IMR-90 (cell line): ENCODE data around the gene FABP6. TPM values are rescaled to one million over a fixed set of nuclear protein-coding genes. Genes with fewer than 3 reads are reported as not detected.

ENCODE experiments used
- ATAC-seq: fragments of 200-7000 bp; cut with Tn5 transposase; 2 replicates; pipeline ENCODE4 v1.9.1; 2020; ENCODE audit warnings: low read depth, mild to moderate bottlenecking, moderate library complexity
- BruUV-seq: library from RNA; stranded (reverse); fragments of 400-500 nt; replicated peaks from 2 replicates; lab custom pipeline; 2021; lab: Mats Ljungman, UMichigan
- CTCF ChIA-PET: fragments of 300-600 bp; formaldehyde crosslinking; extraction: SDS; loops from one replicate; lab custom pipeline; 2021; ENCODE audit warnings: antibody characterized with exemption; lab: Yijun Ruan, JAX
- POLR2A ChIA-PET: fragments of 300-600 bp; sonication (Branson Sonifier 250); formaldehyde crosslinking; loops from one replicate; lab custom pipeline; 2022; ENCODE audit warnings: antibody characterized with exemption; ENCODE audit not compliant: unreplicated experiment; lab: Charles Lee
- DNase-seq: peaks from one replicate; pipeline ENCODE4 v3.0.0; 2013
- H2AFZ ChIP-seq: replicated peaks from 2 replicates; pipeline ENCODE3; 2013; ENCODE audit warnings: low read length, mild to moderate bottlenecking; ENCODE audit not compliant: poor library complexity
- H2AK5ac ChIP-seq: 2 replicates; pipeline ENCODE4 v1.6.1; 2013; ENCODE audit warnings: low read depth, low read length, inconsistent platforms
- H2AK9ac ChIP-seq: replicated peaks from 2 replicates; pipeline ENCODE3; 2013; ENCODE audit warnings: mild to moderate bottlenecking, low read depth, low read length, moderate library complexity; ENCODE audit not compliant: poor library complexity
- H2BK120ac ChIP-seq: 2 replicates; pipeline ENCODE4 v1.6.1; 2013; ENCODE audit warnings: low read depth, low read length, inconsistent platforms
- H2BK15ac ChIP-seq: 3 replicates; pipeline ENCODE4 v1.6.1; 2013; ENCODE audit warnings: low read depth, low read length, inconsistent platforms
- H2BK20ac ChIP-seq: 2 replicates; pipeline ENCODE4 v1.6.1; 2013; ENCODE audit warnings: low read depth, mild to moderate bottlenecking, inconsistent platforms, low read length, moderate library complexity
- H2BK5ac ChIP-seq: 2 replicates; pipeline ENCODE4 v1.6.1; 2013; ENCODE audit warnings: mild to moderate bottlenecking, low read depth, low read length, inconsistent platforms; ENCODE audit not compliant: poor library complexity, severe bottlenecking
- H3K14ac ChIP-seq: replicated peaks from 2 replicates; pipeline ENCODE4 v1.6.1; 2013; ENCODE audit warnings: low read depth, low read length, inconsistent platforms
- H3K18ac ChIP-seq: 2 replicates; pipeline ENCODE4 v1.6.1; 2013; ENCODE audit warnings: low read depth, low read length, control low read depth
- H3K23ac ChIP-seq: 2 replicates; pipeline ENCODE4 v1.6.1; 2013; ENCODE audit warnings: low read depth, low read length, inconsistent platforms
- H3K27ac ChIP-seq: 2 replicates; pipeline ENCODE4 v1.5.1; 2013; ENCODE audit warnings: mild to moderate bottlenecking, control low read depth, low read length; ENCODE audit not compliant: insufficient read depth
- H3K27me3 ChIP-seq: 2 replicates; pipeline ENCODE4 v1.6.1; 2013; ENCODE audit warnings: low read length; ENCODE audit not compliant: control insufficient read depth, insufficient read depth
- H3K36me3 ChIP-seq: 2 replicates; pipeline ENCODE4 v1.6.1; 2013; ENCODE audit warnings: low read length, mixed read lengths; ENCODE audit not compliant: control insufficient read depth, insufficient read depth
- H3K4ac ChIP-seq: 2 replicates; pipeline ENCODE4 v1.6.1; 2013; ENCODE audit warnings: low read depth, low read length, inconsistent platforms
- H3K4me1 ChIP-seq: 2 replicates; pipeline ENCODE4 v1.6.1; 2013; ENCODE audit warnings: low read length, mixed read lengths; ENCODE audit not compliant: control insufficient read depth, insufficient read depth
- H3K4me2 ChIP-seq: 2 replicates; pipeline ENCODE4 v1.6.1; 2013; ENCODE audit warnings: low read depth, mild to moderate bottlenecking, control low read depth, low read length, moderate library complexity
- H3K4me3 ChIP-seq: 2 replicates; pipeline ENCODE4 v1.5.1; 2013; ENCODE audit warnings: low read depth, mild to moderate bottlenecking, control low read depth, low read length, moderate library complexity; ENCODE audit not compliant: insufficient read depth
- H3K56ac ChIP-seq: 2 replicates; pipeline ENCODE4 v1.6.1; 2013; ENCODE audit warnings: low read length, inconsistent platforms; ENCODE audit not compliant: insufficient read depth; ENCODE audit errors: extremely low read depth
- H3K79me1 ChIP-seq, 2 experiments: 2 replicates each; pipeline ENCODE4 v1.6.1; 2013; ENCODE audit warnings: low read length in 2 of 2, inconsistent platforms in 1 of 2, low read depth in 1 of 2
- H3K9ac ChIP-seq: 2 replicates; pipeline ENCODE4 v1.6.1; 2013; ENCODE audit warnings: low read depth, low read length, control low read depth
- H3K9me1 ChIP-seq: 2 replicates; pipeline ENCODE4 v1.6.1; 2013; ENCODE audit warnings: low read length, inconsistent platforms; ENCODE audit not compliant: insufficient read depth
- H3K9me3 ChIP-seq: 2 replicates; pipeline ENCODE4 v1.6.1; 2013; ENCODE audit warnings: low read length; ENCODE audit not compliant: control insufficient read depth, insufficient read depth
- H4K20me1 ChIP-seq: 2 replicates; pipeline ENCODE4 v1.6.1; 2013; ENCODE audit warnings: low read length, inconsistent platforms; ENCODE audit not compliant: insufficient read depth
- H4K5ac ChIP-seq: 2 replicates; pipeline ENCODE4 v1.6.1; 2013; ENCODE audit warnings: mild to moderate bottlenecking, low read depth, low read length, control low read depth
- H4K8ac ChIP-seq, 2 experiments: 2 replicates each; pipeline ENCODE4 v1.6.1; 2013; ENCODE audit warnings: low read depth in 2 of 2, low read length in 2 of 2, control low read depth in 1 of 2, inconsistent platforms in 1 of 2
- H4K91ac ChIP-seq: 2 replicates; pipeline ENCODE4 v1.6.1; 2013; ENCODE audit warnings: low read depth, low read length, inconsistent platforms; ENCODE audit not compliant: insufficient read depth
- BHLHE40 ChIP-seq: fragments of 150-350 bp; IDR thresholded peaks from 2 replicates; pipeline ENCODE4 v1.6.1; 2016; ENCODE audit warnings: mild to moderate bottlenecking, low read depth, low read length
- CEBPB ChIP-seq: IDR thresholded peaks from 2 replicates; pipeline ENCODE4 v1.6.1; 2012; ENCODE audit warnings: low read depth, low read length, improper control_type of control experiment
- CHD1 ChIP-seq: IDR thresholded peaks from 2 replicates; pipeline ENCODE4 v1.6.1; 2012; ENCODE audit warnings: low read depth, low read length, improper control_type of control experiment
- ELK1 ChIP-seq: fragments of 150-350 bp; IDR thresholded peaks from 2 replicates; pipeline ENCODE4 v1.6.1; 2016; ENCODE audit warnings: low read depth, mild to moderate bottlenecking, low read length, moderate library complexity, borderline replicate concordance
- FOS ChIP-seq: fragments of 150-350 bp; IDR thresholded peaks from 2 replicates; pipeline ENCODE4 v1.6.1; 2016; ENCODE audit warnings: low read depth, low read length
- MAZ ChIP-seq: IDR thresholded peaks from 2 replicates; pipeline ENCODE4 v1.6.1; 2012; ENCODE audit warnings: low read depth, mild to moderate bottlenecking, low read length, improper control_type of control experiment, moderate library complexity, borderline replicate concordance
- NFE2L2 ChIP-seq: fragments of 150-350 bp; IDR thresholded peaks from 2 replicates; pipeline ENCODE4 v1.6.1; 2016; ENCODE audit warnings: low read depth, mild to moderate bottlenecking, low read length
- POLR2A ChIP-seq: IDR thresholded peaks from 2 replicates; pipeline ENCODE4 v1.6.1; 2012; ENCODE audit warnings: mild to moderate bottlenecking, low read depth, low read length
- RAD21 ChIP-seq: IDR thresholded peaks from 2 replicates; pipeline ENCODE4 v1.6.1; 2012; ENCODE audit warnings: low read length, improper control_type of control experiment
- RCOR1 ChIP-seq: IDR thresholded peaks from 2 replicates; pipeline ENCODE4 v1.6.1; 2012; ENCODE audit warnings: mild to moderate bottlenecking, low read length, improper control_type of control experiment; ENCODE audit not compliant: insufficient replicate concordance
- RFX5 ChIP-seq: IDR thresholded peaks from 2 replicates; pipeline ENCODE4 v1.8.0; 2012; ENCODE audit warnings: low read depth, mild to moderate bottlenecking, low read length, moderate library complexity
- SMC3 ChIP-seq: fragments of 150-350 bp; IDR thresholded peaks from 2 replicates; pipeline ENCODE4 v1.6.1; 2016; ENCODE audit warnings: low read depth, mild to moderate bottlenecking, antibody characterized with exemption, low read length, moderate library complexity
- WGBS, 2 experiments: methylation state at CpG; one replicate each; pipeline versions ENCODE4 v1.1.5 to v1.1.7; 2013; ENCODE audit warnings: missing lambda C conversion rate in 2 of 2; ENCODE audit not compliant: insufficient read length in 1 of 2; ENCODE audit errors: extremely low coverage in 2 of 2; 5-methylcytosine and 5-hydroxymethylcytosine counted together
- dilution Hi-C: fragments of 300-500 bp; cut with HindIII; formaldehyde crosslinking; loops from one replicate; pipeline ENCODE4 v1.14.3; 2018; ENCODE audit warnings: low sequenced_read_pairs; ENCODE audit not compliant: unreplicated experiment
- in situ Hi-C: fragments of 300-500 bp; cut with MboI; formaldehyde crosslinking; loops from 3 replicates; pipeline ENCODE4 v1.14.3; 2019; ENCODE audit warnings: low sequenced_read_pairs, inconsistent platforms, mixed read lengths
- intact Hi-C: fragments of 100-400 bp; cut with micrococcal nuclease; formaldehyde crosslinking; loops from 2 replicates; pipeline ENCODE4 v1.10.0; 2022
- polyA plus RNA-seq, 3 experiments: library from polyadenylated mRNA; depleted of rRNA; stranded (reverse); fragments of >200 nt; gene quantifications; 2 replicates each; pipeline ENCODE4 v1.2.3, GENCODE V29; 2012; ENCODE audit warnings: low replicate concordance in 1 of 3
- total RNA-seq: library from RNA; depleted of rRNA; stranded (reverse); fragments of >200 nt; gene quantifications from 2 replicates; pipeline ENCODE4 v1.2.3, GENCODE V29; 2012
- TF ChIP-seq, protein P1 (sequence below): conservative IDR thresholded peaks from 2 replicates; pipeline ENCODE4 v1.5.1; 2012; ENCODE audit warnings: mild to moderate bottlenecking, low read depth, low read length, improper control_type of control experiment
- TF ChIP-seq, protein P2 (sequence below): fragments of 150-350 bp; IDR thresholded peaks from 2 replicates; pipeline ENCODE4 v1.6.1; 2017; ENCODE audit warnings: mild to moderate bottlenecking, antibody characterized with exemption, low read length, low read depth

FABP6 gene
- total and polyA plus RNA-seq, 2 of the 4 experiments (the other 2 are of a cell fraction): not detected

GRCh38 chr5:160221082-160221481 lies 8.2 kb upstream of the FABP6 start:
- no peak overlapping the region for H3K14ac ChIP-seq
- H2BK20ac ChIP-seq: no peak overlapping the region
- dilution Hi-C loops: no loop called here
- H4K20me1 ChIP-seq: no peaks in the 10 kb centered on the region
- no peak overlapping the region for H2AK5ac ChIP-seq
- H3K27me3 ChIP-seq: peaks cover 4% of the 10 kb centered on the region
- WGBS, 2 experiments: no CpG with 5 or more reads among the region's 3 CpGs
- no peak overlapping the region for H3K56ac ChIP-seq
- no peak overlapping the region for H2BK5ac ChIP-seq
- H3K27ac ChIP-seq: no peak overlapping the region
- no peak for DNase-seq
- BruUV-seq: no TSS peak
- no peak overlapping the region for H4K5ac ChIP-seq
- no peaks in the 10 kb centered on the region for H3K79me1 ChIP-seq
- no peak overlapping the region for H3K4ac ChIP-seq
- H2BK15ac ChIP-seq: no peak overlapping the region
- H2BK120ac ChIP-seq: no peak overlapping the region
- intact Hi-C loops: no loop called here
- ChIA-PET CTCF (interaction anchor here (0.7 kb wide), 1 partner anchor 17 kb away, joined by 3 read pairs; no protein-coding TSS in a partner anchor), POLR2A (interaction anchor here (0.6 kb wide), 1 partner anchor 187 kb away, joined by 4 read pairs; no protein-coding TSS in a partner anchor)
- H3K23ac ChIP-seq: no peak overlapping the region
- in situ Hi-C loops: no loop called here
- H4K8ac ChIP-seq: no peak overlapping the region
- H4K91ac ChIP-seq: no peak overlapping the region
- H3K4me1 ChIP-seq: no peaks in the 10 kb centered on the region
- no peak overlapping the region for H3K4me3 ChIP-seq
- H2AFZ ChIP-seq: no peak overlapping the region
- H3K4me2 ChIP-seq: no peak overlapping the region
- H3K9ac ChIP-seq: no peak overlapping the region
- no peak for ATAC-seq
- no peak overlapping the region for H3K18ac ChIP-seq
- H3K36me3 ChIP-seq: no peaks in the 10 kb centered on the region
- no peaks in the 10 kb centered on the region for H3K9me1 ChIP-seq
- no peak overlapping the region for H2AK9ac ChIP-seq
- no peak for TF ChIP-seq RFX5
- TF ChIP-seq, protein P1, sequence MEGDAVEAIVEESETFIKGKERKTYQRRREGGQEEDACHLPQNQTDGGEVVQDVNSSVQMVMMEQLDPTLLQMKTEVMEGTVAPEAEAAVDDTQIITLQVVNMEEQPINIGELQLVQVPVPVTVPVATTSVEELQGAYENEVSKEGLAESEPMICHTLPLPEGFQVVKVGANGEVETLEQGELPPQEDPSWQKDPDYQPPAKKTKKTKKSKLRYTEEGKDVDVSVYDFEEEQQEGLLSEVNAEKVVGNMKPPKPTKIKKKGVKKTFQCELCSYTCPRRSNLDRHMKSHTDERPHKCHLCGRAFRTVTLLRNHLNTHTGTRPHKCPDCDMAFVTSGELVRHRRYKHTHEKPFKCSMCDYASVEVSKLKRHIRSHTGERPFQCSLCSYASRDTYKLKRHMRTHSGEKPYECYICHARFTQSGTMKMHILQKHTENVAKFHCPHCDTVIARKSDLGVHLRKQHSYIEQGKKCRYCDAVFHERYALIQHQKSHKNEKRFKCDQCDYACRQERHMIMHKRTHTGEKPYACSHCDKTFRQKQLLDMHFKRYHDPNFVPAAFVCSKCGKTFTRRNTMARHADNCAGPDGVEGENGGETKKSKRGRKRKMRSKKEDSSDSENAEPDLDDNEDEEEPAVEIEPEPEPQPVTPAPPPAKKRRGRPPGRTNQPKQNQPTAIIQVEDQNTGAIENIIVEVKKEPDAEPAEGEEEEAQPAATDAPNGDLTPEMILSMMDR: no peak
- no peak for TF ChIP-seq RAD21
- TF ChIP-seq SMC3: no peak
- TF ChIP-seq CEBPB: no peak
- no peak for TF ChIP-seq BHLHE40
- TF ChIP-seq POLR2A: no peak
- TF ChIP-seq NFE2L2: no peak
- no peak for TF ChIP-seq MAZ
- TF ChIP-seq CHD1: no peak
- TF ChIP-seq, protein P2, sequence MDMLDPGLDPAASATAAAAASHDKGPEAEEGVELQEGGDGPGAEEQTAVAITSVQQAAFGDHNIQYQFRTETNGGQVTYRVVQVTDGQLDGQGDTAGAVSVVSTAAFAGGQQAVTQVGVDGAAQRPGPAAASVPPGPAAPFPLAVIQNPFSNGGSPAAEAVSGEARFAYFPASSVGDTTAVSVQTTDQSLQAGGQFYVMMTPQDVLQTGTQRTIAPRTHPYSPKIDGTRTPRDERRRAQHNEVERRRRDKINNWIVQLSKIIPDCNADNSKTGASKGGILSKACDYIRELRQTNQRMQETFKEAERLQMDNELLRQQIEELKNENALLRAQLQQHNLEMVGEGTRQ: no peak
- no peak for TF ChIP-seq ELK1
- TF ChIP-seq FOS: no peak
- TF ChIP-seq RCOR1: no peak
- no peaks in the 10 kb centered on the region for H3K9me3 ChIP-seq
